Measurements from ENCODE around the gene NEMP2.

The NEMP2 gene

GRCh38 chr2:190526105-190526750, 8.3 kb downstream of the NEMP2 start:
- H3K4me3 ChIP-seq (ENCODE audit: low read depth, low read length), result no peak overlapping the region

GRCh38 chr2:190524928-190525327, 9.6 kb downstream of the NEMP2 start:
- no peak overlapping the region for H3K4me3 ChIP-seq (ENCODE audit: low read depth, low read length)
- TF ChIP-seq CTCF (IDR thresholded peaks at IDR 0.05; ENCODE audit: borderline replicate concordance, insufficient read depth, low read depth, low read length), result no peak

More at GRCh38 chr2:190526105-190526750, 8.3 kb downstream of the NEMP2 start:
- TF ChIP-seq CTCF (IDR thresholded peaks at IDR 0.05; ENCODE audit: borderline replicate concordance, insufficient read depth, low read depth, low read length), result no peak

GRCh38 chr2:190519975-190520767, 14.4 kb downstream of the NEMP2 start:
- no peak for TF ChIP-seq CTCF (IDR thresholded peaks at IDR 0.05; ENCODE audit: borderline replicate concordance, insufficient read depth, low read depth, low read length)
- no peak overlapping the region for H3K4me3 ChIP-seq (ENCODE audit: low read depth, low read length)

- no peak for TF ChIP-seq CTCF (IDR thresholded peaks at IDR 0.05; ENCODE audit: borderline replicate concordance, insufficient read depth, low read depth, low read length)
- H3K4me3 ChIP-seq (ENCODE audit: low read depth, low read length), result no peak overlapping the region
Measured at GRCh38 chr2:190517468-190517867, 17.1 kb downstream of the NEMP2 start.

- no peak overlapping the region for H3K4me3 ChIP-seq (ENCODE audit: low read depth, low read length)
Measured at GRCh38 chr2:190515687-190516086, 18.8 kb downstream of the NEMP2 start.

GRCh38 chr2:190514676-190515075, 19.8 kb downstream of the NEMP2 start:
- H3K4me3 ChIP-seq (ENCODE audit: low read depth, low read length), result no peak overlapping the region
- TF ChIP-seq CTCF (IDR thresholded peaks at IDR 0.05; ENCODE audit: borderline replicate concordance, insufficient read depth, low read depth, low read length), result no peak

More at GRCh38 chr2:190515687-190516086, 18.8 kb downstream of the NEMP2 start:
- no peak for TF ChIP-seq CTCF (IDR thresholded peaks at IDR 0.05; ENCODE audit: borderline replicate concordance, insufficient read depth, low read depth, low read length)

- no peak for TF ChIP-seq CTCF (IDR thresholded peaks at IDR 0.05; ENCODE audit: borderline replicate concordance, insufficient read depth, low read depth, low read length)
Measured at GRCh38 chr2:190513877-190514276, 20.6 kb downstream of the NEMP2 start.

More at GRCh38 chr2:190513877-190514276, 20.6 kb downstream of the NEMP2 start:
- no peak overlapping the region for H3K4me3 ChIP-seq (ENCODE audit: low read depth, low read length)
